GM12864 (cell line): ENCODE data around the gene CIB4.

Experiments used
- DNase-seq: peaks from one replicate; pipeline ENCODE4 v3.0.0-alpha.2; 2011; ENCODE audit warnings: low read depth
- H3K4me3 ChIP-seq: 2 replicates; pipeline ENCODE4 v1.5.1; 2011; ENCODE audit warnings: mild to moderate bottlenecking, low read depth, low read length, control low read depth
- TF ChIP-seq, protein P1 (sequence below): IDR thresholded peaks from 2 replicates; pipeline ENCODE4 v1.5.1; 2011; ENCODE audit warnings: low read depth, mild to moderate bottlenecking, moderate library complexity, low read length, control low read depth, inconsistent platforms; ENCODE audit errors: missing control alignments

CIB4 gene

DNA sequence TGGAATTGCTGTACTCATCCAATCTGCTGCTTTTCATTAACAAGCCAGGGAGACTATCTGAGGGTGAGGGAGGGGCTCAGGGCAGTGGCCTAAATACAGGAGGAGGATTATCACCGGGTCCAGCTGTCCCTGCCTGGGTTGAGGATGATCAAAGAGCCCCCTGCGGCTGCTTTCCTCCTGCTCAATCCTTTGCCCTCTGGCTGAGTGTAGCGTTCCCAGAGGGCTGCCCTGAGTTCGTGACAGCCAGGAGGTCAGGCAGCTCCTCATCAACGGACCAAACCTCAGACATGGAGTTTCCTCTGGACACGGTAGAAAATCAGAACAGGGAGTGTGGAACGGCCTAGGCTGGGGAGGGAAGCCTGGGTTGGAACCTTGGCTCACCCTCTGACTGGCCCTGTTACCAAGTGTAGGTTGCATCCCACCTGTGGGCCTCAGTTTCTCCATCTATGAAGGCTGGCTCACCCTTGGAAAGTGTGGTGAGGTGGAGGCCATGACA, 23.5 kb downstream of the CIB4 start:
- DNase-seq, result no peak
- TF ChIP-seq, protein P1, sequence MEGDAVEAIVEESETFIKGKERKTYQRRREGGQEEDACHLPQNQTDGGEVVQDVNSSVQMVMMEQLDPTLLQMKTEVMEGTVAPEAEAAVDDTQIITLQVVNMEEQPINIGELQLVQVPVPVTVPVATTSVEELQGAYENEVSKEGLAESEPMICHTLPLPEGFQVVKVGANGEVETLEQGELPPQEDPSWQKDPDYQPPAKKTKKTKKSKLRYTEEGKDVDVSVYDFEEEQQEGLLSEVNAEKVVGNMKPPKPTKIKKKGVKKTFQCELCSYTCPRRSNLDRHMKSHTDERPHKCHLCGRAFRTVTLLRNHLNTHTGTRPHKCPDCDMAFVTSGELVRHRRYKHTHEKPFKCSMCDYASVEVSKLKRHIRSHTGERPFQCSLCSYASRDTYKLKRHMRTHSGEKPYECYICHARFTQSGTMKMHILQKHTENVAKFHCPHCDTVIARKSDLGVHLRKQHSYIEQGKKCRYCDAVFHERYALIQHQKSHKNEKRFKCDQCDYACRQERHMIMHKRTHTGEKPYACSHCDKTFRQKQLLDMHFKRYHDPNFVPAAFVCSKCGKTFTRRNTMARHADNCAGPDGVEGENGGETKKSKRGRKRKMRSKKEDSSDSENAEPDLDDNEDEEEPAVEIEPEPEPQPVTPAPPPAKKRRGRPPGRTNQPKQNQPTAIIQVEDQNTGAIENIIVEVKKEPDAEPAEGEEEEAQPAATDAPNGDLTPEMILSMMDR, result no peak
- H3K4me3 ChIP-seq, result no peak overlapping the region

DNA sequence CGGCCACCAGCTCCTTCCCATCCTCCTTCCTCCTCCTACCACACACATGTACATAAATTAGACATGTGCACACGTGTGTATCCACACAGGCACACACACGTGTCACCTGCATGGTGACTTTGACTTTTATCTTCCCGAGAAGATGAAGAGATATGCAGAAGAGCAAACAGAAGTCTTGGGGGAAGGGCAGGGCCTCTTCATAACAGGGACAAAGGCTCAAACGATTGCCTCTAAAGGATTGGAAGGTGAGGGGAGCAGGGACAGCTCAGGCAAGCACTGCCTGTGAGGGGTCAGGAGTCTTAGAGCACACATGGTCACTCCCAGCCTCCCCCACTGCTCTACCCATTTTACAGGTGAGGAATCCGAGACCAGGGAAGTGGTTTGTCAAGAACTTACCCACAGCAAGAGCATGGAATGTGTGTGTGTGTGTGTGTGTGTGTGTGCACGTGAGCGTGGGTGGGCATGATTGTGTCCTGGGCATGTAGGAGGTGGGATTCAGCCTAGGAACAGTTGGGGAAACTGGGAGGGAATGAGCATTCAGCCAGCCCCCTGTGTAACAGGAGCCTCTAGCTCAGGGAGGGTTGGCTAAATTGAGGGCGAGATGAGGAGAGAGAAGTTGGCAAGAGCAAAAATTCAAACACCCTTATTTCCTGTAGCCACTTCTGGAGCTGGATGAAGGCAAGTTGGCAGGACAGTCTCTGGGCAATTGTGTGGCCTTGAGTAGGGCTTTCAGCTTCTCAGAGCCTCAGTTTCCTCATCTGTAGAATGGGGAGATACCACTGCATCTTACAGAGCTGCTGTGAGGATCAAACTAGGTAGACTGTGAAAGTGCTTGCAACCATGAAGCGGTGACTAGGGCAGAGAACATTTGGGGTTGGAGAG, 24.2 kb downstream of the CIB4 start:
- TF ChIP-seq, protein P1, result no peak
- no peak overlapping the region for H3K4me3 ChIP-seq
- DNase-seq, result no peak

DNA sequence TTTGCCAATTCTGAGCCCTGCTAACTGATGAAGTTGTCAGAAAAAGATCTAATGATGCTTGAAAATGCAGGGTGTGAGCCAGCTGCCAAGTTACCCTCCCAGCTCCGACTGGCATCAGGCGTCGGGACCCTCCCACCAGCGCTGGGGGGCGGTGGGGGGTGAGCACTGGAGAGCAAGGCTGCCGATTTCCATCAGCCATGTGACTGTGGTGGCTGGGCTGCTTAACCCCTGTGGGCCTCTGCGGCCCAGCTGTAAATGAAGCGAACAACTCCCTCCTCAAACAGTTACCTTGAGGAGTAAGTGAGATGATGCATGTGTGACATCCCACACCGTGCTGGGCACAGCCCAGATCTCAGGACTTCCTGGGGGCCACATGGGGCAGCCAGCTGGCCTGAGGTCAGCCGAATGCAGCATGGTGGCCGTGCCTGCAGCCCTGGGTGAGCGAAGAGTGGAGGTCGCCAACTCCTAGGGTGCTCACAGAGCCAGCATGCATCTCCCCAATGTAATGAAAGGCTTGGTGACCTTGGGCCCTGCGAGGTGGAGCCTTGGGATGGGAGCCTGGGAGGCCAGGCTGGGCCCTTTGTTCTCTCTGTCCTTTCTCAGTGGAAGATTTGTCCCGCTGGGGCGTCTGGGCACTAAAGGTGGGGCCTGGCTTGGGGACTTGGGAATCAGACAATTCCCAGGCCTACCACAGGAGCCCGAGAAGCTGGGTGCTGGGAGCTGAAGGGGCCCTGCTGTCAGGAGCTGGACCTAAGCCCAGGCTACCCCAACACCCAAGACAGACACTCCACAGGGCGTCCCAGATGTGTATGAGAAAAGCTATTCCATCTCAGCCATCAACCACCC, 25.1 kb downstream of the CIB4 start:
- no peak overlapping the region for H3K4me3 ChIP-seq
- DNase-seq, result no peak
- TF ChIP-seq, protein P1, result no peak

DNA sequence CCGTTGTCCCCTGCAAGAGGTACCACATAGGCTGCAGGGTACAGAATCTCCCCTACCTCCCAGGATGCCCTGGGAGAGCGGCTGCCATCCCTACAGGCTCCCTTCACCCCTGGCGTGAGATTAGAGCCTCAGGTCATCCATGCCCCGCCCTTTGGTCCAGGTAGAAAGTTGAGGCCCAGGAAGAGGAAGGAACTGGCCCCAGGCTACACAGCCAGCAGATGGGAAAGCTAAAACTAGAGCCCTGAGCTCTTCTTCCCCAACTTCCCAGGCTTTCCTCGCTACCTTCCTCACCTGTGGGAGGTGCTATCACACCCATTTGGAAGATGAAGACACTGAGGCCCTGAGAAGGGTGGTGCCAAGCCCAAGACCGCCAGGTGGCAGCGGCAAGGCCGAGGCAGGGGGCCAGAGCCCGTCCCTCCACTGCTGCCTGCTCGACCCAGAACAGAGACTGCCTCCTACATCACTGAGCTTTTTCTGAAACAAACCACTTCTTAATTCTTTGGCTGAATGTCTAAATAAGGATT, 25.8 kb downstream of the CIB4 start:
- TF ChIP-seq, protein P1, result peak; percentile 40
- H3K4me3 ChIP-seq, result no peak overlapping the region
- no peak for DNase-seq

DNA sequence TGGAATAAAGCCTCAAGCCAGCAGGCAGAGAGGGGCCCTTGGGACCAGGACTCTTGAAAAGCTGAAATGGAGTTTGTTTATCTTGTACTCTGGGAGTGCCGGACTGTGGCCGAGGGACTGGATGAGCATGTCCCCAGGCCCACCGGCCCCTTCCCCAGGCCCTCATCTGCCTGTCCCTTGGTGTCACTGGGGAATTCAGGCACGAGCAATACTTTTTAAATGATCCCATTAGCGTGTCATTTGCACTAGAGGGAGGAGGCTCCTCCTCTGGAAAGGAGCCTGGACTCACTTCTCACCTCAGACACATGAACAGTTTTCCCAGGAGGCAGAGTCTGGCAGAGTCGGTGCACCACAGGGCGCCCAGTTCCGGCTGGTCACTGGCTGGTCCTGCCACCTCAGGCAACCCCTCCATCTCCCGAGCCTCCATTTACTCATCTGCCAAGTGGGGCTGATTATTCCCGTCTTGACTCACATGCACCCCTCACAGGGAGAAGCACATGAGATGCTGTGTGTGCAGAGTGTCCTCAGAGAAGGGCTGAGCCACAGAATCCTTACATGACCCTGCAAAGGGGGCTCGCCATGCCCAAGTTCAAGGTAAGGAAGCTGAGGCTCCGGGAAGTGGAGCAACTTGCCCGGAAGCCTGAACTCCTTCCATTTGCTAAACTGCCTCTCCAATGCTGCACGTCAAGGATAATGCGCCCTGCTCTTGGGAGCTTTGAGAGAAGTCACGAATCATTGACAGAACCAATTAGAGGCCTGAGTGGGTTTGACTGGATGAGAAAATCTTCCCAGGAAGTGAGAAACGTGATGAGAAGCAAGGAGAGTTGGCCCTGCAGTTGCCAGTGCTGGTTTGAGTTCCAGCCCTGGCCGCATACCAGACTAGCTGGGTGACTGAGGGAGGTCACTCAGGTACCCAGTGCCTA, 26.7 kb downstream of the CIB4 start:
- TF ChIP-seq, protein P1, result no peak
- no peak for DNase-seq
- H3K4me3 ChIP-seq, result no peak overlapping the region
